ENCODE results near the gene MYB.

Gene MYB

GRCh38 chr6:135224037-135224647 is 43.0 kb downstream of the MYB start:
- DNase-seq: peak; percentile 56
- TF ChIP-seq EZH2 (optimal IDR thresholded peaks at IDR 0.05; ENCODE audit: low read depth, low read length) (no peak), EZH2phosphoT487 (IDR thresholded peaks at IDR 0.05; ENCODE audit: low read length) (no peak)
- TF ChIP-seq, protein P1, sequence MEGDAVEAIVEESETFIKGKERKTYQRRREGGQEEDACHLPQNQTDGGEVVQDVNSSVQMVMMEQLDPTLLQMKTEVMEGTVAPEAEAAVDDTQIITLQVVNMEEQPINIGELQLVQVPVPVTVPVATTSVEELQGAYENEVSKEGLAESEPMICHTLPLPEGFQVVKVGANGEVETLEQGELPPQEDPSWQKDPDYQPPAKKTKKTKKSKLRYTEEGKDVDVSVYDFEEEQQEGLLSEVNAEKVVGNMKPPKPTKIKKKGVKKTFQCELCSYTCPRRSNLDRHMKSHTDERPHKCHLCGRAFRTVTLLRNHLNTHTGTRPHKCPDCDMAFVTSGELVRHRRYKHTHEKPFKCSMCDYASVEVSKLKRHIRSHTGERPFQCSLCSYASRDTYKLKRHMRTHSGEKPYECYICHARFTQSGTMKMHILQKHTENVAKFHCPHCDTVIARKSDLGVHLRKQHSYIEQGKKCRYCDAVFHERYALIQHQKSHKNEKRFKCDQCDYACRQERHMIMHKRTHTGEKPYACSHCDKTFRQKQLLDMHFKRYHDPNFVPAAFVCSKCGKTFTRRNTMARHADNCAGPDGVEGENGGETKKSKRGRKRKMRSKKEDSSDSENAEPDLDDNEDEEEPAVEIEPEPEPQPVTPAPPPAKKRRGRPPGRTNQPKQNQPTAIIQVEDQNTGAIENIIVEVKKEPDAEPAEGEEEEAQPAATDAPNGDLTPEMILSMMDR (IDR thresholded peaks at IDR 0.05; ENCODE audit: low read length): no peak
- Histone ChIP-seq H3K79me2 (ENCODE audit: low read length) (no peaks in the 10 kb centered on the region), H3K9ac (ENCODE audit: low read length) (peak overlapping the region; percentile 72), H3K27ac (ENCODE audit: low read length) (peak overlapping the region; percentile 73), H4K20me1 (ENCODE audit: insufficient read depth, low read length) (no peaks in the 10 kb centered on the region), H3F3A (ENCODE audit: insufficient read depth, low read length) (peaks cover 36% of the 10 kb centered on the region), H3K9me2 (replicated peaks; ENCODE audit: insufficient read depth, low read length) (no peaks in the 10 kb centered on the region), H3K36me3 (replicated peaks; ENCODE audit: insufficient read depth, low read length) (no peaks in the 10 kb centered on the region), H3K4me2 (ENCODE audit: low read depth, low read length) (peak overlapping the region; percentile 96), H3K27me3 (replicated peaks; ENCODE audit: insufficient read depth, low read length) (no peaks in the 10 kb centered on the region), H3K4me1 (ENCODE audit: low read length) (peaks cover 52% of the 10 kb centered on the region), H3K4me3 (ENCODE audit: low read length) (peak overlapping the region; percentile 56), H2AFZ (ENCODE audit: low read length) (peak overlapping the region; percentile 83), H3K9me3 (replicated peaks; ENCODE audit: insufficient read depth, low read length) (no peaks in the 10 kb centered on the region)

- Histone ChIP-seq H3K9me3 (replicated peaks; ENCODE audit: insufficient read depth, low read length) (no peaks in the 10 kb centered on the region), H3K79me2 (ENCODE audit: low read length) (no peaks in the 10 kb centered on the region), H3F3A (ENCODE audit: insufficient read depth, low read length) (peaks cover 36% of the 10 kb centered on the region), H3K4me1 (ENCODE audit: low read length) (peaks cover 52% of the 10 kb centered on the region), H3K9me2 (replicated peaks; ENCODE audit: insufficient read depth, low read length) (no peaks in the 10 kb centered on the region), H3K4me2 (ENCODE audit: low read depth, low read length) (peak overlapping the region; percentile 40; the same call in 1 of the 2 replicates), H2AFZ (ENCODE audit: low read length) (no peak overlapping the region), H3K27me3 (replicated peaks; ENCODE audit: insufficient read depth, low read length) (no peaks in the 10 kb centered on the region), H3K36me3 (replicated peaks; ENCODE audit: insufficient read depth, low read length) (no peaks in the 10 kb centered on the region), H3K9ac (ENCODE audit: low read length) (0 out of 2 replicates have a peak overlapping the region, but pooled peaks have one; percentile 23), H3K4me3 (ENCODE audit: low read length) (no peak overlapping the region), H4K20me1 (ENCODE audit: insufficient read depth, low read length) (no peaks in the 10 kb centered on the region), H3K27ac (ENCODE audit: low read length) (peak overlapping the region; percentile 89; the same call in 1 of the 2 replicates)
- no peak for DNase-seq
- TF ChIP-seq, protein P1 (IDR thresholded peaks at IDR 0.05; ENCODE audit: low read length): no peak
- no peak for TF ChIP-seq EZH2phosphoT487 (IDR thresholded peaks at IDR 0.05; ENCODE audit: low read length)
- no peak for TF ChIP-seq EZH2 (optimal IDR thresholded peaks at IDR 0.05; ENCODE audit: low read depth, low read length)
Measured at GRCh38 chr6:135225911-135226310, 44.8 kb downstream of the MYB start.

DNA sequence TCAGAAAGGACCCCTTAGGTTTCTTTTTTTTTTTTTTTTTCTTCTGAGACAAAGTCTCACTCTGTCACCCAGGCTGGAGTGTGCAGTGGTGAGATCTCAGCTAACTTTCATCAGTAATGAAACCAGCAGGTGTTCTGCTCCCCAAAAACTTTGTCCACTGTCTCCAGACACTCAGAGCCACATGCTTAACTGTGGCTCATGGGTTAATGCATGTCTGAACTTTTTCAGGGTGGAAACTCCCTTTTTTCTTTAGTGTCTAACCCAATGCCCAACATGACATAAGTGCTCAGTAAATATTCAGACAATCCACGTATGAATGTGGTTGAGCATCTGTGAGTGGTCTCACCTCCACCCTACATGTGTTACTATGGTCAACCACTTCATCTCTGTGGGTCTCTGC is 45.4 kb downstream of the MYB start:
- TF ChIP-seq, protein P1 (IDR thresholded peaks at IDR 0.05; ENCODE audit: low read length): no peak
- Histone ChIP-seq H3K27ac (ENCODE audit: low read length) (peak overlapping the region; percentile 89), H3K9ac (ENCODE audit: low read length) (peak overlapping the region; percentile 23; the same call in 1 of the 2 replicates), H4K20me1 (ENCODE audit: insufficient read depth, low read length) (no peaks in the 10 kb centered on the region), H3K27me3 (replicated peaks; ENCODE audit: insufficient read depth, low read length) (no peaks in the 10 kb centered on the region), H3K36me3 (replicated peaks; ENCODE audit: insufficient read depth, low read length) (no peaks in the 10 kb centered on the region), H3F3A (ENCODE audit: insufficient read depth, low read length) (peaks cover 38% of the 10 kb centered on the region), H3K9me3 (replicated peaks; ENCODE audit: insufficient read depth, low read length) (no peaks in the 10 kb centered on the region), H3K9me2 (replicated peaks; ENCODE audit: insufficient read depth, low read length) (no peaks in the 10 kb centered on the region), H3K79me2 (ENCODE audit: low read length) (no peaks in the 10 kb centered on the region), H3K4me3 (ENCODE audit: low read length) (no peak overlapping the region), H3K4me2 (ENCODE audit: low read depth, low read length) (peak overlapping the region; percentile 76), H2AFZ (ENCODE audit: low read length) (no peak overlapping the region), H3K4me1 (ENCODE audit: low read length) (peaks cover 56% of the 10 kb centered on the region)
- peak; percentile 95 for DNase-seq
